Neural progenitor cell (in vitro differentiated cells): Measurements from ENCODE around the gene GALNT2. TPM values are rescaled to one million over a fixed set of nuclear protein-coding genes. Genes with fewer than 3 reads are reported as not detected.

ENCODE experiments used
- DNase-seq: peaks from one replicate; pipeline ENCODE4 v3.0.0-alpha.2; 2016; ENCODE audit warnings: low spot score
- H2AFZ ChIP-seq: fragments of 200-600 bp; sonication (generic); replicated peaks from 2 replicates; pipeline ENCODE4 v1.6.1; 2016; ENCODE audit warnings: antibody characterized with exemption
- H3F3A ChIP-seq: fragments of 200-600 bp; sonication (generic); 2 replicates; pipeline ENCODE4 v1.6.1; 2016; ENCODE audit warnings: antibody characterized with exemption, low read depth
- H3K27ac ChIP-seq: fragments of 200-600 bp; sonication (generic); 2 replicates; pipeline ENCODE4 v1.5.1; 2016; ENCODE audit warnings: mild to moderate bottlenecking
- H3K27me3 ChIP-seq: fragments of 200-600 bp; sonication (generic); 2 replicates; pipeline ENCODE4 v1.6.1; 2016; ENCODE audit warnings: mild to moderate bottlenecking, moderate library complexity
- H3K36me3 ChIP-seq: fragments of 200-600 bp; sonication (generic); 2 replicates; pipeline ENCODE4 v1.5.1; 2016
- H3K4me1 ChIP-seq: fragments of 200-600 bp; sonication (generic); 2 replicates; pipeline ENCODE4 v1.6.1; 2016; ENCODE audit warnings: mixed run types
- H3K4me2 ChIP-seq: fragments of 200-600 bp; sonication (generic); 2 replicates; pipeline ENCODE4 v1.6.1; 2016
- H3K4me3 ChIP-seq: fragments of 200-600 bp; sonication (generic); 2 replicates; pipeline ENCODE4 v1.5.1; 2016
- H3K79me2 ChIP-seq: fragments of 200-600 bp; sonication (generic); 2 replicates; pipeline ENCODE4 v1.6.1; 2016; ENCODE audit warnings: low read depth
- H3K9ac ChIP-seq: fragments of 200-600 bp; sonication (generic); 2 replicates; pipeline ENCODE4 v1.6.1; 2016
- H3K9me3 ChIP-seq: fragments of 200-600 bp; sonication (generic); 2 replicates; pipeline ENCODE4 v1.5.1; 2016; ENCODE audit warnings: low read depth
- H4K20me1 ChIP-seq: fragments of 200-600 bp; sonication (generic); 2 replicates; pipeline ENCODE4 v1.6.1; 2016; ENCODE audit warnings: low read depth
- H3K27ac Mint-ChIP-seq: 3 replicates; pipeline ENCODE4 v1.8.0; 2021; ENCODE audit warnings: mixed read lengths
- H3K27me3 Mint-ChIP-seq: 2 replicates; pipeline ENCODE4 v1.8.0; 2022; ENCODE audit warnings: low read depth, mild to moderate bottlenecking, inconsistent platforms, moderate library complexity, mixed read lengths; ENCODE audit not compliant: insufficient read depth
- H3K36me3 Mint-ChIP-seq: 3 replicates; pipeline ENCODE4 v1.8.0; 2021; ENCODE audit warnings: mixed read lengths
- H3K4me1 Mint-ChIP-seq: 3 replicates; pipeline ENCODE4 v1.8.0; 2021; ENCODE audit warnings: mixed read lengths
- H3K4me3 Mint-ChIP-seq: 3 replicates; pipeline ENCODE4 v1.8.0; 2021; ENCODE audit warnings: mild to moderate bottlenecking, moderate library complexity, mixed read lengths
- H3K9me3 Mint-ChIP-seq: 3 replicates; pipeline ENCODE4 v1.8.0; 2020; ENCODE audit warnings: mixed read lengths
- EZH2 ChIP-seq: fragments of 200-600 bp; sonication (generic); IDR thresholded peaks from 2 replicates; pipeline ENCODE4 v1.6.1; 2017; ENCODE audit warnings: antibody characterized with exemption, mild to moderate bottlenecking, moderate library complexity
- EZH2phosphoT487 ChIP-seq: fragments of 200-600 bp; sonication (generic); IDR thresholded peaks from 2 replicates; pipeline ENCODE4 v1.6.1; 2017; ENCODE audit warnings: antibody characterized with exemption
- total RNA-seq: library from RNA; depleted of rRNA; stranded (reverse); fragments of >200 nt; gene quantifications from 2 replicates; pipeline ENCODE4 v1.2.3, GENCODE V29; 2015; ENCODE audit warnings: low replicate concordance
- TF ChIP-seq, protein P1 (sequence below): fragments of 200-600 bp; sonication (generic); IDR thresholded peaks from 2 replicates; pipeline ENCODE4 v1.5.1; 2017; ENCODE audit warnings: antibody characterized with exemption, mild to moderate bottlenecking

The GALNT2 gene
- total RNA-seq, 1 donor from 2014 or later = 37.6 TPM

DNA sequence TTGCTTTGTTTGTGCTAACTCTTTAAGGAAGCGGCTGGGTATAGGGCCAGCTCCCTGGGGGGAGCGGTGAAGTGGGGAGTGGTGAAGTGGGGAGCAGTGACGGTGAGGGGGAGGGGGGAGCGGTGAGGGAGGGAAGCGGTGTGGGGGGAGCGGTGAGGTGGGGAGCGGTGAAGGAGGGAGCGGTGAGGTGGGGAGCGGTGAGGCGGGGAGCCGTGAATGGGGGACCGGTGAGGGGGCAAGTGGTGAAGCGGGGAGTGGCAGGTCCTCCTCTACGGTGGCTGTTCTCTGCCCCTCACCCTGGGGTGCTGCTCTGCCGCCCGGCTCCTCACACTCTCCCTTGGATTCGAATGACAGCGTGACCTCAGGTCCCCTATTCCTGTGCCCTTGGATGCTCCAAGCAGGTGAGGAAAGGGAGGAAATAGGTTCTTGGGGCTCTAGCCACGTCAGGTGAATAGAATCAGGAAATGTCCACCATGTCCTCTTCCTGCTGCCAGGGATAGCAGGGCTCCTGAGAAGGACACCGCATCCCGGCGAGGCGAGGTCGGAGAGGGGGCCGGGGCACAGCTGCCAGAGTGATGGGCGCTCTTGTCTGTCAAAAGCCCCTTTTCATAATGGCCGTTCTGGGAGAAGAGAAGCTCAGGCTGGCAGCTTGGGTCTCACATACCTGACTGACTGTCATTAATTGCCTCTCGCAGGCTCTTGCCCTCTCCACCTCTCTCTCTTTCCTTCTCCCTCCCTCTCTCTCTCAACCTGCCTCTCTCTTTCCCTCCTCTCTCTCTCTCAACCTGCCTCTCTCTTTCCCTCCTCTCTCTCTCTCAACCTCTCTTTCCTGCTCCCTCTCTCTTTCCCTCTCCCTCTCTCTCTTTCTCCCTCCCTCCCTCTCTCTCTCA lies 224.9 kb downstream of the GALNT2 start:
- peak; percentile 36 for DNase-seq
- TF ChIP-seq, protein P1, sequence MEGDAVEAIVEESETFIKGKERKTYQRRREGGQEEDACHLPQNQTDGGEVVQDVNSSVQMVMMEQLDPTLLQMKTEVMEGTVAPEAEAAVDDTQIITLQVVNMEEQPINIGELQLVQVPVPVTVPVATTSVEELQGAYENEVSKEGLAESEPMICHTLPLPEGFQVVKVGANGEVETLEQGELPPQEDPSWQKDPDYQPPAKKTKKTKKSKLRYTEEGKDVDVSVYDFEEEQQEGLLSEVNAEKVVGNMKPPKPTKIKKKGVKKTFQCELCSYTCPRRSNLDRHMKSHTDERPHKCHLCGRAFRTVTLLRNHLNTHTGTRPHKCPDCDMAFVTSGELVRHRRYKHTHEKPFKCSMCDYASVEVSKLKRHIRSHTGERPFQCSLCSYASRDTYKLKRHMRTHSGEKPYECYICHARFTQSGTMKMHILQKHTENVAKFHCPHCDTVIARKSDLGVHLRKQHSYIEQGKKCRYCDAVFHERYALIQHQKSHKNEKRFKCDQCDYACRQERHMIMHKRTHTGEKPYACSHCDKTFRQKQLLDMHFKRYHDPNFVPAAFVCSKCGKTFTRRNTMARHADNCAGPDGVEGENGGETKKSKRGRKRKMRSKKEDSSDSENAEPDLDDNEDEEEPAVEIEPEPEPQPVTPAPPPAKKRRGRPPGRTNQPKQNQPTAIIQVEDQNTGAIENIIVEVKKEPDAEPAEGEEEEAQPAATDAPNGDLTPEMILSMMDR = no peak
- no peak for TF ChIP-seq EZH2phosphoT487
- TF ChIP-seq EZH2 = no peak
- H3K4me2 ChIP-seq = peak overlapping the region; percentile 72
- Mint-ChIP-seq H3K4me1 (peaks cover 35% of the 10 kb centered on the region), H3K4me3 (no peak overlapping the region), H3K27ac (peak overlapping the region; percentile 86), H3K27me3 (peaks cover 4% of the 10 kb centered on the region), H3K9me3 (no peaks in the 10 kb centered on the region), H3K36me3 (no peaks in the 10 kb centered on the region)
- H3K27me3 ChIP-seq = peaks cover 11% of the 10 kb centered on the region
- H3K27ac ChIP-seq = no peak overlapping the region
- H3K9me3 ChIP-seq = no peaks in the 10 kb centered on the region
- H3K4me1 ChIP-seq = peaks cover 23% of the 10 kb centered on the region
- H3K36me3 ChIP-seq = no peaks in the 10 kb centered on the region
- H3F3A ChIP-seq = peaks cover 3% of the 10 kb centered on the region
- no peak overlapping the region for H3K9ac ChIP-seq
- H3K4me3 ChIP-seq = peak overlapping the region; percentile 30
- H2AFZ ChIP-seq = peak overlapping the region; percentile 46
- no peaks in the 10 kb centered on the region for H4K20me1 ChIP-seq
- no peaks in the 10 kb centered on the region for H3K79me2 ChIP-seq

DNA sequence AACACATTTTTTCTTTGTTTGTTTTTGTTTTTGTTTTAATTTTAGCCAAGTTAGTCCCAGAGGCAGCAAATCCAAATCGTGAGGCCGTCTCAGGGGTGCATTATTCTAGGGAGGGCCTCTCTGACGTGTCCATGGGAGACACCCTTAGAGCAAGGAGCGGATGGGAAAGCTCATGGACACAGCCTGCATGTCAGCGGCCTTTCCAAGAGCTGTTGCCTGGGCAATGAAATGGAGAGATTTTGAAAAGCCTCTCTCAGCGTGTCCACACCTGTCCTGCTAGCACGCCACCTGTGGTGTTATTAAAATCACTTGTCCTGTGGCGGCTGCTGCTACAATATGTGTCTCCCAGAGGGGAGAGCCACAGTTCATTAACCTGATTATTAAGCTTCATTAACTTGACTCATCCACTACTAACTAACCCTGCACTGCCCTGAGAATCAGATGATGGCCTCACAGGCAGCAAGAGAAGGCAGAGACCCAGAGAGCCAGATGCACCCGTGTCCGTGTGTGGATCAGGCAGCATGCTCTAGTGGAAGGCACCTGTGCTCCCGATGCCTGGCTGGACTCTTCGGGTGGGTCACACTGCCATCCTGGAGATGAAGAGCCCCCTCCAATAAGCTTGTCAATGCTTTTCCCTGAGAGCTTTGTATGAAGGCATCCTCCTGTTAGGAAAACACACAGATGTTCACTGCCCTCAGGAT lies 225.8 kb downstream of the GALNT2 start:
- Histone ChIP-seq H3K79me2 (no peaks in the 10 kb centered on the region), H3K4me2 (peak overlapping the region; percentile 72), H3K9me3 (no peaks in the 10 kb centered on the region), H3K4me3 (peak overlapping the region; percentile 30), H3K9ac (no peak overlapping the region), H3F3A (peaks cover 3% of the 10 kb centered on the region), H3K27me3 (peaks cover 11% of the 10 kb centered on the region), H3K36me3 (no peaks in the 10 kb centered on the region), H3K4me1 (peaks cover 23% of the 10 kb centered on the region), H3K27ac (no peak overlapping the region), H2AFZ (peak overlapping the region; percentile 46), H4K20me1 (no peaks in the 10 kb centered on the region)
- Mint-ChIP-seq H3K4me3 (peak overlapping the region; percentile 0), H3K9me3 (peaks cover 4% of the 10 kb centered on the region), H3K27me3 (peaks cover 4% of the 10 kb centered on the region), H3K4me1 (peaks cover 35% of the 10 kb centered on the region), H3K27ac (peak overlapping the region; percentile 19), H3K36me3 (no peaks in the 10 kb centered on the region)
- peak; percentile 36 for DNase-seq
- TF ChIP-seq EZH2 (no peak), EZH2phosphoT487 (no peak)
- TF ChIP-seq, protein P1 = no peak

- Mint-ChIP-seq H3K4me3 (no peak overlapping the region), H3K27me3 (peaks cover 4% of the 10 kb centered on the region), H3K4me1 (peaks cover 35% of the 10 kb centered on the region), H3K9me3 (peaks cover 4% of the 10 kb centered on the region), H3K27ac (no peak overlapping the region), H3K36me3 (no peaks in the 10 kb centered on the region)
- H4K20me1 ChIP-seq = no peaks in the 10 kb centered on the region
- DNase-seq = no peak
- peaks cover 3% of the 10 kb centered on the region for H3F3A ChIP-seq
- TF ChIP-seq, protein P1 = no peak
- no peak for TF ChIP-seq EZH2phosphoT487
- no peak for TF ChIP-seq EZH2
- peak overlapping the region; percentile 72 for H3K4me2 ChIP-seq
- no peaks in the 10 kb centered on the region for H3K36me3 ChIP-seq
- no peaks in the 10 kb centered on the region for H3K9me3 ChIP-seq
- H3K79me2 ChIP-seq = no peaks in the 10 kb centered on the region
- no peak overlapping the region for H3K9ac ChIP-seq
- no peak overlapping the region for H3K27ac ChIP-seq
- H3K4me3 ChIP-seq = no peak overlapping the region
- peaks cover 11% of the 10 kb centered on the region for H3K27me3 ChIP-seq
- H3K4me1 ChIP-seq = peaks cover 23% of the 10 kb centered on the region
- H2AFZ ChIP-seq = no peak overlapping the region
Measured at GRCh38 chr1:230293390-230293700, 226.3 kb downstream of the GALNT2 start.
